HG03039 (cell line): ENCODE data around the gene IL27RA.
"Not testable (repeated sequence)": the region's sequence is repeated elsewhere in the genome, so short reads cannot be mapped to it uniquely, and the experiment has no call there.

Experiments
- ATAC-seq: cut with Tn5 transposase; IDR thresholded peaks from one replicate; pipeline ENCODE4 v1.9.1; 2021; ENCODE audit warnings: mild to moderate bottlenecking, moderate library complexity; ENCODE audit not compliant: unreplicated experiment

Gene IL27RA

GRCh38 chr19:13998426-13998825 lies 33.1 kb upstream of the IL27RA start:
- ATAC-seq: no peak

- no peak for ATAC-seq
These were observed 32.5 kb upstream of the IL27RA start for GRCh38 chr19:13999085-13999484.

GRCh38 chr19:14000691-14001375 lies 30.7 kb upstream of the IL27RA start:
- ATAC-seq: no peak

- ATAC-seq: no peak
These were observed 28.9 kb upstream of the IL27RA start for GRCh38 chr19:14002571-14003250.

- ATAC-seq: no peak
These were observed 28.1 kb upstream of the IL27RA start for GRCh38 chr19:14003251-14004055.

- ATAC-seq: no peak
These were observed 26.8 kb upstream of the IL27RA start for GRCh38 chr19:14004619-14005348.

GRCh38 chr19:14005349-14006084 lies 26.0 kb upstream of the IL27RA start:
- peak; percentile 32 for ATAC-seq

GRCh38 chr19:14006085-14006765 lies 25.3 kb upstream of the IL27RA start, which contains the start of gene RFX1:
Gene RFX1, minus strand, starts transcription at chr19:14006320. Its CDS starts 12,477 bp downstream, at chr19:13993843.
- peak; percentile 62 for ATAC-seq

GRCh38 chr19:14006766-14007562 lies 24.6 kb upstream of the IL27RA start:
- peak; percentile 33 for ATAC-seq

GRCh38 chr19:14012378-14012915 lies 19.1 kb upstream of the IL27RA start:
- ATAC-seq: no peak

- no peak for ATAC-seq
These were observed 16.0 kb upstream of the IL27RA start for GRCh38 chr19:14015524-14016035.

GRCh38 chr19:14019100-14019499 lies 12.5 kb upstream of the IL27RA start:
- ATAC-seq: no peak

- ATAC-seq: not testable (repeated sequence)
These were observed 11.8 kb upstream of the IL27RA start for GRCh38 chr19:14019739-14020138.

- ATAC-seq: no peak
These were observed 10.1 kb upstream of the IL27RA start for GRCh38 chr19:14021474-14021873.

GRCh38 chr19:14022469-14022868 lies 9.1 kb upstream of the IL27RA start:
- no peak for ATAC-seq

GRCh38 chr19:14023404-14024235 lies 7.9 kb upstream of the IL27RA start:
- ATAC-seq: no peak

GRCh38 chr19:14026652-14027192 lies 4.8 kb upstream of the IL27RA start:
- not testable (repeated sequence) for ATAC-seq
